GM21825 (cell line): Measurements from ENCODE around the gene ZEB2.
A peak's percentile ranks its signal among the peaks of the same experiment; 100 is the strongest.

Experiments
- ATAC-seq: cut with Tn5 transposase; IDR thresholded peaks from one replicate; pipeline ENCODE4 v1.9.1; 2021; ENCODE audit warnings: mild to moderate bottlenecking, moderate library complexity; ENCODE audit not compliant: unreplicated experiment

Gene ZEB2

DNA sequence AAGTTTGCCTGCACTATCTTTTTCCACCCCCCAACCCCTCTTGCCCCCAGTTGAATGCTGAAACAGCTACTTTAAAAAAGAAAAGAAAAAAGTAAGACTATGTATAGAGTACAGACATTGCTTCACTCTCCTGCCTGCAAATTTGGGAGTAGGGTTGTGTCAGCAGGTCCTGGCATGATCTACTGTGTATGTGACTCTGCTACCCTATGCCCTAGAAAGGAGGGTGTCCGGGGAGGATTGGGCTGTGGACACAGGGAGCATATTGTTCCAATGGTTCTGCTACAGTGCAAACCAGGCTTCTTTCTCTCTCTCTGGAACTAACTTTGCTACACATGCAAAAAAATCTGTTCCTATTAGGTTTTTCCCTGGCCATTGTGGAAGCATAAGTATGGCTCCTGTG is 9.9 kb upstream of the ZEB2 start:
- ATAC-seq: no peak

DNA sequence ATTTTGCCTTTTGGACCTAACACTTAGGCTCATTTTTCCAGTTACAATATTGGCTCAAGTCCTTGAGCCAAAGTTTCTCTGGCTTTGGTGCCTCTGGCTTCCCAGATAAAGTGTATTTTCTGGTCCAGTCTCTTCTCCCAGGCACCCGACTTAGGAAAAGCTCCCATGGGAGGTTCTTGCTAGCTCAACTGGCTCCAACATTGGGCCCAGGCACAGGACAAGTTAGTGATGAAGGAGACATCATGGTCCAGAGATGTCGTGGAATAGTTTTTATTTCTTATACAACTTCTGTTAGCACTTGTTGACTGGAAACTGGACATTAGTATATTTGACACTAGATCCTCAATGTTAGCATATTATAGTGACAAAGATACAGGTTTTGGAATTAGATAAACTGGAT is 8.2 kb upstream of the ZEB2 start:
- no peak for ATAC-seq

DNA sequence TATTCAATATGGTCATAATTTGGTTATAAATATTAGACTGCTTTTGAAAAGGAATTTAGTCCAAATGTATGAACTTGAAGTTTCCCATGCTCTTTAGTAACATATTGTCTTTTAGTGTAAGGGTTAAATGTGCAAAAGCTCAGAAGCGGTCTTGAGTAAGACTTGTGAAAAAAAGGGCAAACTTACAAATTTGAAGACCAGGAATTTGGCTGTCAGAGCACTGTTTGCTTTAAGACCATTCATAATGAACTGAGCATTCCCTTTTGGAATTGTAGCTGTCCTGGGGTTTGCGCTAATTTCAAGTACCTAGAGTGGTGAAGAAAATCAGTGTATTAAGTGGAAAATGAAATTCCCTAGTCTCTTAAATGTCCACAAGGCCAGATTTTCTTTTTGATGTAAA is 6.9 kb upstream of the ZEB2 start:
- ATAC-seq: no peak

DNA sequence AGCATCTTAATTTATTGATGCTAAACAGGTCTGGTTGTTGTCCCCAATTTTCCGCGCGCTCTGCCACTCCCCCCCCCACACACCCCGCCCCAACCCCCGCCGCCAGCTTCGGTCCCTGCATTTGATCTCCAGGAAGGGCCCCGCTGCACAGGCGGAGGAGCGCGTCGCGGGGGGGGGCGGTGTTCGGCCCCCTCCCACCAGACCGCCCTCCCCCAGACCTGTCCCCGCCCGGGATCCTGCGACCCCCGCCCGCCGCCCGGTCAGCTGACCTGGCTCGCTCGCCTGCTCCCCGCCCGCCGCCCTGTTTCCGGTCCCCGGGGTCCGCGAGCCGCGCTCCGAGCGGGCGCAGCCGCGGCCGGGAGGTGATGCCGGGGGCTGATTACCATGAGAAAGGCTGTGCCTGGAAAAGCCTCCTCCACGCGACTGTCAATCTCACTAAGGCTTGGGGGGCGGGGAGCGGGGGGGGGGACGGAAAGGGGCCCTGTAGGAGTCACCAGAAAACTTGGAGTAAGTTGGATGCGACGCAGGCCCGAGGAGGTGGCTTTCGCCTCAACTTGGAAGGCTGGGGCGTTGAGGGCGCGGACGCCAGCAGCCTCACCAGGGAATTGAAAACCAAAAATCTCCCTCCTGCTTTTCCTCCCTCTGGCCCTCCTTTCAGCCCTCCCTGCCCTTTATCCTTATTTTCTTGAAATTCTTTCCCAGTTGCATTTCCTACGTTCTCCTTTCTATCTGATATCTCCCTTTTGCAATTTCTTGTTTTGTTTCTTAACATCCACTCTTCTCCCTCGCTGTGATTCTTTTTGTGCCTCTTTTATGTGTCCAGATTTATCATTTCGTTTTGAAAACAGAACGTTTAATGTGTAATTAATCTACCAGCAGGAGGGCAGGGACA is 4.4 kb upstream of the ZEB2 start:
- no peak for ATAC-seq

DNA sequence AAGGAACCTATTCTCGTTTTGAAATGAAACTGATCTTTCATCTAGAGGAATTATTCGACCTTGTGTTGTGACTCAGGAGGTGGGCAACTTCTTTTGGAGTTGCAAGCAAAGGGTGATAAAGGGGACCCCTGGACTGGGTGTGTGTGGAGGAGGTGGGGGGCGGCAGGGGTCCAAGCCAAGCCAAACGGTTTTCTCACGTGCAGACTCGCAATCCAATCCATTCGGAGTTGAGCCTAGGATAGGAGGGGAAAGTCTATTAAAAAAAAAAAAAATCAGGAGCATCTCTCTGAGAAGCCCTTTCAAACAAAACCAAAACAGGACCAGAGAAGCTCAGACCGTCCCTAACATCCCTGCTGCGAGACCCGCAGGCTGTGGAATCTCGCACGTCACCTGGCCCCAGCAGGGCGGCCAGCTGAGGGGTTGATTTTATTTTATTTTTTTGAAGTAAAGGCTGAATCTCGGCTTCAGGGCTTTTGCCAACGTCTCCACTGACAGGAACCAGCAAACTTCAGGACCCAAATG is 3.7 kb upstream of the ZEB2 start:
- ATAC-seq: no peak

DNA sequence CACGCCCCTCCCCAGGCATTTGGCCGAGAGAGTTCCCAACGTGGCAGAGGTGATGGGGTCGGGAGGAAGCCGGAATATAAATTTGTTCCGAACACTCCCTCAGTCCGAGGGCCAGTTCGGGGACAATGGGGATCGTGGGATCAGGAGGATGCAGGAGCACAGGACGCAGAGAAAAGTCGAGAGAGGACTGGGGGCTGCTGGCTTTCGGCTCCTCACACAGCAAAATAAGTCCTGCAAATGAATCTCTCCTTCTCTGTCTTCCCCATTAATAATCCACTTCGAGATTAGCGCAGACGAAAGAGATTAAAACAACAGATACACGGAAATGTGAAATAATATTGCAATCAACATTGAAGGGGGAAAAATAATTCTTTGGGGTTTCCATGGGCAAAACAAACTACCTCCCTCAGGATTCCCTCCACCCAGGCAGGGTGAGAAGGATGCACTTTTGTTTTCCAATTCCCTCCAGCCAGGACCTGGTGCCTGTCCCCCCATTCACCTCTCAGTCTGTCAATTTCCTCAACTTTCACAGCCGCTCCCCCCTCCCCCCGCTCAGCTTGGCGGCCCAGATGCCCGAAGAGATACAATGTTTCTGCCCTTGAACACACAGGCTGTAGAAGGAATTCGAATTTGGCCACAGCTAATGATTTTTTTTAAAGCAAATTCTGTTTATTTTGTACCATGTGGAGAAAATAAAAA is 3.1 kb upstream of the ZEB2 start:
- ATAC-seq: no peak

DNA sequence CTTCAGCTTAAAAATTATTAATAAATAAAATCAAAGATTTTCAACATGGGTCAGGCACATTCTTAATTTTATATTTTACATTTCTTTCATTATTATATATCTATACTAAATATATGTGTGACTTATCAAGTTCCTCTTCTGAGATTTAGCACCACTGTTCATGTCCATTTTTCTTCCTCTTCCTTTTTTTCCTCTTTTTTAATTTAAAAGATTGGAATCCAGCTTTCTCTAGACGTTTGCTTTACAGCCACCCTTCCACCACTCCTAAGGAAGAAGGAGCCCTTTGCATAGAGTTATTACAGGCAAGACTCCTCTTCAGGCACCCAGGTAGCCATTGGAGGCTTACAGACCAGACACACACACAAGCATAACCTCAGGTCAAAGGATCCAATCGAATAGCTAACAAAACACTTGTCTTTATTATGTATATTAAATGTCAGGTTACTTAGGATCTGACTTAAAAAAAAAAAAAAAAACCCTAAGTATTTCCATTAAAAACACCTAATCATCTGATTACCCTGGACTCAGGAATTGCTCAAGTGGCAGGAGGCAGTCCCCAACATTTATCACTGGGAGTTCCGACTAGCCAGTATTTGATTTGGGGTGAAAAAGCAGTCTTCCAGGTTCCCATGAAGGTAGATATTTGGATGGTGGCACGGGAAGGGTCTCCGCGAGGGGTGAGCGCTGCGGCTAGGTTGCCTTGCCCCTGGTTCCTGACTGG is 2.4 kb upstream of the ZEB2 start:
- ATAC-seq: no peak

DNA sequence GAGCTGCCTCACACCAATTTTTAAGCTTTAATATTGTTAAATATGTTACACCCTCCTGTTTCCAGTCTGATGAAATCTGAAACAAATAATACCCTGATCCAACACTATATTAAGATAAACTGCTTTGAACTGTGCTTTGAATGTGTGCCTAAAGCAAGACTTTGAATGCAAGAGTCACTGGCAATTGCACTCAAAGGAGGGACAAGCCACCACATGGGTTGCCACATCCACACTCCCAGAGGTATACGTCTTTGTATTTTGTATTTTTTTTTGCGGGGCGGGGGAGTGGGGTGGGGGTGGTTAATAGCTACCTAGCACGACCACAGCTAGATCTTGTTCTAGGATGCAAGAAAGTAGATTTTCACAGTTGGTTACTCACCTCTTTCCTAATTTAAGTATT is 1.8 kb upstream of the ZEB2 start:
- ATAC-seq: no peak

DNA sequence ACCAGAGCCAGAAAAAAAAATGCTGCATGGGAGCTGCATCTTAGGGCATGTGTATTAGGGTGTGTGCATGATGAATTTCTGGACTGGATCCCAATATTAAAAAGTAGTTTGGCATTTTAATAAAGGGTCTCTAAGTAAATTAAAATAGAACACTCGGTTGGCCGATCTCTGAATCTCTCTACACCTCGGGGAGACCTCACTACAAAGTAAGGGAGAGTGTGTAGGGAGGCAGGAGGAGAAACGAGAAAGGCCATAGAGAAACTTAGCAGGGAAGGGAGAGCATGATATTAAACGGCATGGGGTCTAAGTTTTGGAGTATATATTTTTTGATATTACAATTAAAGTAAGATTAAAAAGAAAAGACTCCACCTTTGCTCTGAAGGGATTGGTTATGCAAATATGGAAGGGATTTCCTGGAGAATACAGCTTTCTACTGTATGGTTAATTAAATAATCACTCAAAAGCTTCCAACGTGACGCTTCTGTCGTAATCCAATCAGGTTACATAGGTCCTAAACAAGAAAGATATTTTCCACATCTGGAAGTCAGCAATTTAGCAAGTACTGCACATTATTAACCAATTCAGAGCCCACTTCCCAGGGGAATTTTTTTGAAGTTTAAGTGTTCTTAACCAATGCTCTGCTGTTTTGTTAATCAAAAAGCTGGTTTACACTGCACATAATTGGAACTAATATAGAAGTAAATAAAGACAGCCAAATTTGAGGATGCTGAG is 1.0 kb upstream of the ZEB2 start:
- no peak for ATAC-seq

DNA sequence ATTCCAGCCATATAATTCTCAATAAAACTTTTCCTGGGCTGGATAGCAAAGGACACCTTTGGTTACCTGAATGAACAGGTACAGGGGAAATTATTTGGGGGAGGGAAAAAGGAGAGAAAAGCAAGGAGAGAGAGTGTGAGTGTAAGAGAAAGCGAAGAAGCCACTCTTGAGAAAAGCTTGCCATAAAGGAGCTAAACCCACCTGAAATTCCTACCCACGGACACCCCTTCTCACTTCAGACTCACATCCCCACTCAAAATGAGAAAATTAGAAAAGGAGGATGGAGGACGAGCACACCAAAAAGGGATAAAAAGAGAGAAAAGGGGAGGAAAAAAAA is 354 bp downstream of the ZEB2 start:
- no peak for ATAC-seq

DNA sequence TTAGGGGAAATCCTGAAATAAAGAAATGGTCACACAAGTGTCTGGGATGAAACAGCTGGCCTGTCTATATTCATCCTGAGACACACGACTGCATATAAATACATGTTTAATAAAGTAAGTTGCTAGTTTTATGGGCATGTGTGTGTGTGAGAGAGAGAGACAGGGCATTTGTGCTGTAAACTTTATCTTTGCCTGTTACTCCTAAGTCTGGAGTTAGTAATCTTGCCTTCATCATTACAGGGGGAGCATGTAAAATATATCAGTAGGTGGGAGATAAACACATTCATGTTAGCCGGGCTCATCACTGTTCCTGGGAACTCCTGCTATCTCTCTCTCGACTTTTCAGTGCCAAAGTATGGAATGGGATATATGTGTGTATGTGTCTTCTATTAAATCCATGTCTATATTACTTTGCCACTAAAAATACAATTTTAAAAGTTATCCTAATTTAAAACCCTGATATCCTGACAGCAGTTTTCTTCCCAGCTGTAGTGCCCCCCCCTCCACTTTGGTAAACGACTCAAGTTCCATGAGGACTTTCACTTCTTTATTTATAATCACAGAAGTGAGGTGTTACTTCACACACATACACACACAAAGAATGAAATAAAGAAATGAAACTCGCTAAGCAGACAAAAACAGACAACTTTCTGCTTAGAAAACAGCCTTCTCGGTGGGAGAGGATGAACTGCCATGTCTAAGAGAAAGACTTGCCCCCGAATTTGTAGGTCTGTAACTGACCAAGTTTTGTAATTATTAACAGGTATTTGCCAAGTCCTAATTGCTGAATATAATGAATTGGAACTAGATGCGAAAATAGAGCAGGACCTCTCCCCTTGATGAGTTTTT is 947 bp downstream of the ZEB2 start:
- ATAC-seq: peak; percentile 62

DNA sequence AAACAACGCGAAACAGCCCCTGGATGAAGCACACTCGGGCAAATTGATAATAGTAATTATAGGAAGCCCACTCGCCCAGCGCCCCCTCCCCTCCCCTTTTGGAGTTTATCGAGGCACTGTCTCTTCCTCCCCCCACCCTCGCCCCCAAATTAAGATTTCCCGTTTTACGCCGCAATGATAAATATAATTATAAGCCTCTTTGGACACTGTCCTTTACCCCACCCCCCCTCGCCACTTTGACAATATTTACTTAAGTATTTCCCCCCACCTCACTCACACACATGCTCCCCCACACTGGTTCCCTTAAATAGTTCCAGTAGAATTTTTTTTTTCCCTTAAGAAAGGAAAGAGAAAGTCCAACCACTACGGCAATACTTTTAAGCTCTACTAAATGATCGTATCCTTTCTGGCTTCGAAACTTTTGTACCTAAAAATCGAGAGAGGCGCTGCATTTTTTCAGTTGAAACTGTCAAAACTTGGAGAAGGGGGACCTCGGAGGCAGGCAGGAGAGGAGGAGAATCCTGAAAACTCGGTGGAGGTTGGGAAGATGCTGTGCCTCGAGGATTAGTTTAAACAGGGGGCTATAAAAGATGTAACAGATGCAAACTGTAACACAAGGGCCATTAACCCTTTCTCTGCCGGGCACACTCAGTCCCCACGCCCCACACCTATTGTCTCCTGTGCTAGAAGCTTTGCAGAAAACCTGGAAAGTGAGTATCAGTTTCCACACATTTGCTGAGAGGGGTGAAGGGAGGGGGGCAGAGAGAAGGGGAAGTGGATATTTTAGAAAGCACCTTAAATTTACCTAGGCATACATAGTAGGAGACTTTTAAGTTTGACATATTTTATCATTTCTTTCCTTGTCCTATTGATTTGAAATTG is 1.8 kb downstream of the ZEB2 start:
- ATAC-seq: no peak

DNA sequence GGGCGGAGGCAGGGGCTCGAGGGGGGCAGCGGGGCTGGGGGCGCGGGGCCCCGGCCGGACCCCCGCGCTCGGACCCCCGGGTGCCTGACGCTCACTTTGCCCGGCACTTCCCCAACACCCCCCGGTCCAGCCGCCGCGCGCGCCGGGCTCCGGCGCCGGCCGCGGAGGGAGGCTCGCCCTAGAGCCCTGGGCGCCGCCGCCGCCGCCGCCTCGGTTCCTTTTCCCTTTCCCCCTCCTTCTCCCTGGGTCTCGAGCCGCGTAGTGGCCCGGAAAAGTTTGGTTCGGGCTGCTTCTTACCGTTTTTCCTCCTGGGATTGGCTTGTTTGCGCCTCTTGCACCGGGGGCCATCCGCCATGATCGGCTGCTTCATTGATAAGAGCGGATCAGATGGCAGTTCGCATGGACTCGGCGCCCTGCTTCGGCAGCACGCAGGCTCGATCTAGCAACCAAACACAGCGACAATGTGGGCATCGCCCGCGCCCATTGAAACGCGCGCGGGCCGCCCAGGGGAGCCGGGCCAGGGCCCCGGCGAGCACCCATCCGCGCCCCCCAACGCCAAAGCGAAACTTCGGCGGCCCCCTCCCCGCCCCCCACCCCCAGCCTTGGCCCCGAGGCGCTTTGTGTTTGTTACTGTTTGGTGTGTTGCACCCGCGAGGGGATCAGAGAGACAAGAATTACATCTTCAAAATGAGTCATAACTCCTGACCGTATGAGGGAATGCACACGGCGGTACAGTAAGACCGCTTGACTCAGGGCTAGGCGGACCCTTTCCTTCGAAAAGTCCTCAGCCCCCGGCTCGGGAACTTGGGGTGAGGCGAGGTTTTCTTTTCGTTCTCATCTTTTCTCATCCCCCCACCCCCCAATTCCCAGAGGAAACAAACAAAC is 2.7 kb downstream of the ZEB2 start:
- peak; percentile 55 for ATAC-seq

DNA sequence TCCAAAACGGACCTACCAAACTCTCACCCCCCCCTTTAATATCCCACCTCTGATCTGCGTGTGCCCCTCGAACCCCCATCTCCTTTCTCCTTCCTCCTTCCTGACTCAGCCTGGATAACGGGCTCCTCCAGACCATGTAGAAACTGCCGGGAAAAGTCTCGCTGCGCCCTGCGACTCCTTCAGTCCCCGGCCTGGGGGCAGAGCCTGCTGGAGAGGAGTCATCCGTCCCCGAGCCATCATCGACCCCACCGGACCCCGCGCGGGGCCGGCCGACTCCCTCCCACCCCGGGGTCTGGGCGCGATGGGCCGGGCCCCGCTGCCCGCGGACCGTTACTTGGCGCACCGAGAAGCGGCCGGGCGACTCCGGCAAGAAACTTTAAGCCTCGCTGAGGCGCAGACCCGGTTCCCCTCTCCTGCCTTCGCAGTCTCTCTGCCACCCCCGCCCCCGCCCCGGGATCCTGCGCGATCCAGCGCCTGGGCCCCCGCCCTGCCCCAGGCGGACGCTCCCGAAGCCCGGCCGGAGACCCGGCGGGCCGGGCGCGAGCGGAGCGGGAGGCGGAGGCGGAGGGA is 3.4 kb downstream of the ZEB2 start:
- peak; percentile 10 for ATAC-seq

DNA sequence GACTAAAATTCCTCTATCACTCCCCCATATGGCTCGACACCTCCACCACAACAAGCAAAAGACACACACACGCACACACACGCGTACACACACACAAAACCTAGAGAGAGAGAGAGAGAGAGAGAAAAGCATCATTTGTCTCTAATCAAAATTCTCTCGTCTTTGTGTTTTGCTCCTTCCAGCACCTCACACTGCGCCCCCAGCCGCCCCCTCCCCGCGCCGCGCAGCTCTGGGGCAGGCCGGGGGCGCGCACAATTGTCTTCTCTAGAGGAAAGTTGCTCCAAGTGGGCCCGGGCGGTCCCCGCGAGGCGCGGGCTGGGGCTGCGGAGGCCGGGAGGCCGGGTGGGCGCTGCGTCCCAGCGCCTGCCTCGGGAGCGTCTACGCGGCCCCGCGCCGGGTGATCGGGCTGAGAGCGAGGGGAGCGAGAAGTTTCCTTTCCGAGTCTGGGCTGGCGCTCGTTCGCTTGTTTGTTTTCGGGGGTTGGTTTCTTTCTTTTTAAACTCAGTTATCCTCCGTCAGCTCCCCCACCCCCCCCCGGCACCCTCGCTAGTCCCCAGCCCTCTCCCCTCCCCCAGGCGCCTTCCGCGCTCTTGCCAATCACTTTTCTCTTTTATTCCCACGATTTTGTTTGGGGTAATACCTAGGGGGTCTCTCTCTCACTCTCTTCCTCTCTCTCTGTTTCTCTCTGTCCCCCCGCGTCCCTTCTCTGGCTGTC is 4.1 kb downstream of the ZEB2 start:
- ATAC-seq: no peak

DNA sequence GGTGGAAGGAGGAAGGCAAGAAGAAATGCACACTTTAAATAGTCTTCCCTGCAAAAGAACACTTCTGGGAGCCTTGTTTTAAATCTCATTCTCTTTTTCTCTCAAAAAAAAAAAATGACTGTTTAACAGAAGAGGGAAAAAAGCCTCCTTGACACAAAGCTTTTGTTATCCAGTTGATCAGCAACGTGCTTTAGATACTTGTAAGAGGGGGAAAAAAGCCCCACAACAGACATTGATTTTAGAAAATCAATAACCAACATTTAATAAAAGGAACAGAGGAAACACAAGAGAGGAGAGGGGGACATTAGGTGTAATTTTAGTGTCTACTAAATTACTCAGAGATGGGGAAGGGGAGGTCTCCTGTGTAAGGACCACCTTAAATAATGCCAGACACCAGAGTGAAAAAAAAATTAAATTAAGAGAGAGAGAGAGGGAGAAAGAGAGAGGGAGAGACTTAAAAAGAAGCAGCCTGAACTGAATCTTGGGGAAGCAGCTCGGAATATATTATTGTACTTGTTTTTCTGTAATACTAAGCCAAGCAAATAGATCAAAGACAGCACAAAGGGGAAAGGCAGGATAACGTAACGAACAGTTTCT is 4.7 kb downstream of the ZEB2 start:
- no peak for ATAC-seq

DNA sequence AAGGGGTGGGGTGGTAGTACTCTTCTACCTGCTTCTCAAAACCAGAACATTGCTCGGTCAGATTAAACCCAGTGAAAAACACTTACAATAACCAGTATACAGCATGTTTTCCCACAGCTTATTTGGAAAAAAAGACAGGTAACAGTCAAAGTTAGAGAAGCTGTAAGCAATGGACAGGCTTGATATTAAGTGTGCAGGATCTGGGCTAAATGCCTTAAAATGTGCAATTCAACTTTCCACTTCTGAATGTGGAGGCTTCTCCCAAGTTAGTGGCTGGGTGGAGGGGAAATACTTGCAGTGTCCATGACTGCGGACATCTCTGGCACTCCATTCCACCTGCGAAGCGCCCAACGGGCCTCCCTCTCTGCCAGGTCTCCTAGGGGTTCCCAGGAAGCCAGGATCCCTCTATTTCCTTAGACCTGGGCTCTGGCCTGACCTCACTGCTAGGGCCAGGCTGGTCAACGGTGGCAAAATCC is 5.3 kb downstream of the ZEB2 start:
- no peak for ATAC-seq
